ENCODE results near the gene TNFRSF18. TPM values are rescaled to one million over a fixed set of nuclear protein-coding genes. Genes with fewer than 3 reads are reported as not detected.

TNFRSF18 gene
- total and polyA plus RNA-seq, 2 donors (not counting 1 experiment from before 2014, with no cell fraction given) = 10.1 to 33.5 TPM

GRCh38 chr1:1230656-1231399 lies 24.4 kb upstream of the TNFRSF18 start:
- intact Hi-C loops (cut with micrococcal nuclease) = loop anchor here (5.0 to 10.0 kb wide), 2 partner anchors 76 to 196 kb away; partner anchors contain the start of genes ACAP3 and PUSL1
- ATAC-seq (ENCODE audit: low read depth) (no peak), DNase-seq (no peak)
- Histone ChIP-seq H3K79me2 (ENCODE audit: control insufficient read depth, insufficient read depth, low read length) (peaks cover 81% of the 10 kb centered on the region), H2AFZ (ENCODE audit: insufficient read depth, low read depth, low read length, poor library complexity, severe bottlenecking) (peak overlapping the region; percentile 86), H3K36me3 (replicated peaks in 1 of 2; ENCODE audit: control extremely low read depth in 1 of 2, control insufficient read depth in 1 of 2, extremely low read depth in 1 of 2, insufficient read depth in 2 of 2, low read length in 1 of 2) (peaks cover 0 to 33% of the 10 kb centered on the region in 2 experiments), H3K4me1 (ENCODE audit: control insufficient read depth in 2 of 2, insufficient read depth in 2 of 2, low read length in 2 of 2) (peaks cover 25 to 30% of the 10 kb centered on the region in 2 donors), H3K9ac (ENCODE audit: low read length) (peak overlapping the region; percentile 96), H3K4me3 (ENCODE audit: control extremely low read depth in 1 of 5, extremely low read depth in 1 of 5, insufficient read depth in 1 of 5, low read depth in 2 of 5, low read length in 4 of 5) (peak overlapping the region; percentile 86 to 98 (median 90)), H4K20me1 (ENCODE audit: control insufficient read depth, insufficient read depth, low read length, poor library complexity, severe bottlenecking) (peaks cover 76% of the 10 kb centered on the region), H3K4me2 (replicated peaks; ENCODE audit: low read depth, low read length, poor library complexity, severe bottlenecking) (peak overlapping the region; percentile 92), H3K9me3 (ENCODE audit: control extremely low read depth in 1 of 3, control insufficient read depth in 2 of 3, insufficient read depth in 1 of 3, low read length in 2 of 3) (no peaks in the 10 kb centered on the region), H3K27me3 (replicated peaks in 1 of 4; ENCODE audit: control extremely low read depth in 1 of 4, control insufficient read depth in 3 of 4, insufficient read depth in 4 of 4, low read length in 3 of 4) (no peaks in the 10 kb centered on the region), H3K27ac (ENCODE audit: low read length in 2 of 2) (peak overlapping the region; percentile 29 to 91)
- peak overlapping the region; percentile 81 for H3K27ac Mint-ChIP-seq
- H3K27me3 Mint-ChIP-seq = no peaks in the 10 kb centered on the region
- no peaks in the 10 kb centered on the region for H3K9me3 Mint-ChIP-seq (ENCODE audit: insufficient read depth)
- no peak for TF ChIP-seq CTCF (IDR thresholded peaks at IDR 0.05)
- TF ChIP-seq EZH2 (IDR thresholded peaks at IDR 0.05; ENCODE audit: borderline replicate concordance, insufficient read depth, low read depth, low read length, poor library complexity, severe bottlenecking) = no peak
- H3K4me3 Mint-ChIP-seq = peak overlapping the region; percentile 93
- ChIA-PET CTCF (interaction anchor here (0.6 to 2.3 kb wide), 6 partner anchors 20 to 554 kb away, joined by 3 to 18 read pairs (median 4); no protein-coding TSS in a partner anchor), POLR2A (interaction anchor here (0.7 to 0.9 kb wide), 2 partner anchors 93 to 108 kb away, joined by 3 read pairs; no protein-coding TSS in a partner anchor)
- peaks cover 33% of the 10 kb centered on the region for H3K4me1 Mint-ChIP-seq
- WGBS (ENCODE audit: insufficient coverage) = 7% methylated on average over 15 of the region's 24 CpGs

- Mint-ChIP-seq H3K4me3 (peak overlapping the region; percentile 59), H3K27me3 (no peaks in the 10 kb centered on the region), H3K27ac (no peak overlapping the region), H3K9me3 (ENCODE audit: insufficient read depth) (no peaks in the 10 kb centered on the region), H3K4me1 (peaks cover 36% of the 10 kb centered on the region)
- CTCF ChIA-PET = no interaction called here
- Histone ChIP-seq H3K9me3 (ENCODE audit: control extremely low read depth in 1 of 3, control insufficient read depth in 2 of 3, insufficient read depth in 1 of 3, low read length in 2 of 3) (no peaks in the 10 kb centered on the region), H3K79me2 (ENCODE audit: control insufficient read depth, insufficient read depth, low read length) (peaks cover 92% of the 10 kb centered on the region), H3K4me2 (replicated peaks; ENCODE audit: low read depth, low read length, poor library complexity, severe bottlenecking) (peak overlapping the region; percentile 92), H3K4me3 (ENCODE audit: control extremely low read depth in 1 of 5, extremely low read depth in 1 of 5, insufficient read depth in 1 of 5, low read depth in 2 of 5, low read length in 4 of 5) (no peak overlapping the region), H3K4me1 (ENCODE audit: control insufficient read depth in 2 of 2, insufficient read depth in 2 of 2, low read length in 2 of 2) (peaks cover 25 to 30% of the 10 kb centered on the region in 2 donors), H3K36me3 (replicated peaks in 1 of 2; ENCODE audit: control extremely low read depth in 1 of 2, control insufficient read depth in 1 of 2, extremely low read depth in 1 of 2, insufficient read depth in 2 of 2, low read length in 1 of 2) (peaks cover 0 to 41% of the 10 kb centered on the region in 2 experiments), H3K27ac (ENCODE audit: low read length in 2 of 2) (no peak overlapping the region), H3K27me3 (replicated peaks in 1 of 4; ENCODE audit: control extremely low read depth in 1 of 4, control insufficient read depth in 3 of 4, insufficient read depth in 4 of 4, low read length in 3 of 4) (no peaks in the 10 kb centered on the region), H2AFZ (ENCODE audit: insufficient read depth, low read depth, low read length, poor library complexity, severe bottlenecking) (no peak overlapping the region), H3K9ac (ENCODE audit: low read length) (no peak overlapping the region), H4K20me1 (ENCODE audit: control insufficient read depth, insufficient read depth, low read length, poor library complexity, severe bottlenecking) (peaks cover 87% of the 10 kb centered on the region)
- intact Hi-C loops (cut with micrococcal nuclease) = loop anchor here (5.0 to 10.0 kb wide), 2 partner anchors 78 to 195 kb away; partner anchors contain the start of genes ACAP3 and PUSL1
- DNase-seq (no peak), ATAC-seq (ENCODE audit: low read depth) (no peak)
- TF ChIP-seq EZH2 (IDR thresholded peaks at IDR 0.05; ENCODE audit: borderline replicate concordance, insufficient read depth, low read depth, low read length, poor library complexity, severe bottlenecking) (no peak), CTCF (IDR thresholded peaks at IDR 0.05) (no peak)
- POLR2A ChIA-PET = interaction anchor here (0.6 kb wide), 1 partner anchor 93 kb away, joined by 3 read pairs; no protein-coding TSS in a partner anchor
- WGBS (ENCODE audit: insufficient coverage) = 92% methylated on average over 19 of the region's 19 CpGs
These were observed 23.4 kb upstream of the TNFRSF18 start for GRCh38 chr1:1229770-1230169.
